ENCODE data around the gene EXOC1.

DNA sequence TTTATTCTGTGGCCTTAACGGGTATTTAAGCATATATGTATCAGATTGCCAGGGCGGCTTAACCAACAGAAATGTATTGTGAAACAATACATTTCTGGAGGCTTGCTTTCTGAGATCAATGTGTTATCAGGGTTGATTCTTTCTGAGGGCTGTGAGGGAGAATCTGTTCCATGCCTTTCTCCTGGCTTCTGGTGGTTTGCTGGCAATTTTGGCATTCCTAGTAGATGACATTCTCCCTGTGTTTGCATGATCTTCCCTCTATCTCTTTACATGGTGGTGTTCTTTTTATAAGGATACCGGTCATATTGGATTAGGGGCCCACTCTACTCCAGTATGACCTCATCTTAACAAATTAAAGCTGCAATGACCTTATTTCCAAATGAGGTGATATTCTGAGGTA is 78.4 kb downstream of the EXOC1 start:
- TF ChIP-seq POLR2A (IDR thresholded peaks at IDR 0.05; ENCODE audit: extremely low read depth, insufficient read length) (no peak), MYC (IDR thresholded peaks at IDR 0.05; ENCODE audit: low read depth, low read length) (no peak), CTCF (IDR thresholded peaks at IDR 0.05; ENCODE audit: low read depth, low read length) (no peak)
- TF ChIP-seq, protein P1, sequence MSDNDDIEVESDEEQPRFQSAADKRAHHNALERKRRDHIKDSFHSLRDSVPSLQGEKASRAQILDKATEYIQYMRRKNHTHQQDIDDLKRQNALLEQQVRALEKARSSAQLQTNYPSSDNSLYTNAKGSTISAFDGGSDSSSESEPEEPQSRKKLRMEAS (IDR thresholded peaks at IDR 0.05; ENCODE audit: low read depth, low read length): no peak
